Esophagus squamous epithelium (tissue), 5 donors: ENCODE measurements around the gene GPR18. TPM values are rescaled to one million over a fixed set of nuclear protein-coding genes. Genes with fewer than 3 reads are reported as not detected.

ENCODE experiments used
- DNase-seq: peaks from one replicate; lab custom pipeline; 2025; lab: John Stamatoyannopoulos, UW
- H3K27ac ChIP-seq, 4 donors: fragments of 200-600 bp; sonication (generic); one replicate each; pipeline ENCODE4 v1.5.1; 2016 to 2019; ENCODE audit warnings: mild to moderate bottlenecking in 1 of 4
- H3K27me3 ChIP-seq, 4 donors: fragments of 200-600 bp; sonication (generic); 1 replicate in 3 of 4; 2 replicates in 1 of 4; pipeline versions ENCODE4 v1.5.1 to v1.6.0; 2017 to 2021; ENCODE audit warnings: antibody characterized with exemption in 1 of 4
- H3K36me3 ChIP-seq, 3 donors: fragments of 200-600 bp; sonication (generic); one replicate each; pipeline ENCODE4 v1.5.1; 2016 to 2019
- H3K4me1 ChIP-seq, 3 donors: fragments of 200-600 bp; sonication (generic); one replicate each; pipeline ENCODE4 v1.5.1; 2017 to 2019
- H3K4me3 ChIP-seq, 4 donors: fragments of 200-600 bp; sonication (generic); 1 replicate in 3 of 4; 2 replicates in 1 of 4; pipeline ENCODE4 v1.5.1; 2016 to 2019; ENCODE audit warnings: mild to moderate bottlenecking in 2 of 4, moderate library complexity in 1 of 4
- H3K9me3 ChIP-seq, 3 donors: fragments of 200-600 bp; sonication (generic); one replicate each; pipeline ENCODE4 v1.5.1; 2016 to 2019
- CTCF ChIP-seq, 6 experiments: fragments of 450-650 bp in 4 of 6; fragments of 200-600 bp in 2 of 6; sonication (generic) in 2 of 6; IDR thresholded peaks; one replicate each; pipeline ENCODE4 v1.5.1; 2016 to 2019; ENCODE audit warnings: antibody characterized with exemption in 6 of 6, mild to moderate bottlenecking in 4 of 6, moderate library complexity in 4 of 6
- POLR2A ChIP-seq, 4 donors: fragments of 450-650 bp; IDR thresholded peaks; one replicate each; pipeline ENCODE4 v1.6.1; 2017; ENCODE audit warnings: antibody characterized with exemption in 4 of 4, mild to moderate bottlenecking in 4 of 4, moderate library complexity in 3 of 4
- WGBS, 2 donors: methylation state at CpG; one replicate each; pipeline ENCODE4 v1.1.5; 2018; 5-methylcytosine and 5-hydroxymethylcytosine counted together
- intact Hi-C: fragments of 100-400 bp; cut with DNase I; formaldehyde crosslinking; loops from one replicate; pipeline ENCODE4 v1.15.0; 2022
- total RNA-seq, 4 donors: library from RNA; depleted of rRNA; stranded (reverse); fragments of >200 nt; gene quantifications; one replicate each; pipeline ENCODE4 v1.1.0, GENCODE V29; 2016
- donor health status: DM: yes; HTN: yes; CAD: no.

The GPR18 gene
- total RNA-seq, 4 donors from 2014 or later: 0.19 TPM; not detected in 3

- peaks cover 0 to 29% (median 4%) of the 10 kb centered on the region in 3 donors for H3K36me3 ChIP-seq
- H3K9me3 ChIP-seq: no peaks in the 10 kb centered on the region
- no peak for DNase-seq
- H3K27ac ChIP-seq: no peak overlapping the region
- intact Hi-C loops: loop anchor here (5.0 kb wide), 1 partner anchor 89 kb away; no protein-coding TSS in a partner anchor
- no peaks in the 10 kb centered on the region for H3K27me3 ChIP-seq
- TF ChIP-seq POLR2A (IDR thresholded peaks at IDR 0.05): no peak
- TF ChIP-seq CTCF (IDR thresholded peaks at IDR 0.05): peak in 5 of 6 experiments; percentile 36 to 75 (median 60)
- H3K4me1 ChIP-seq: peaks cover 0 to 10% (median 4%) of the 10 kb centered on the region in 3 donors
- no peak overlapping the region for H3K4me3 ChIP-seq
- WGBS, 2 donors: 16 to 21% methylated on average over 3 of the region's 3 CpGs
Observed at GRCh38 chr13:99265821-99266426, 7.7 kb upstream of the GPR18 start.

GRCh38 chr13:99265162-99265800 lies 7.1 kb upstream of the GPR18 start:
- TF ChIP-seq CTCF (IDR thresholded peaks at IDR 0.05) (no peak), POLR2A (IDR thresholded peaks at IDR 0.05) (no peak)
- Histone ChIP-seq H3K36me3 (peaks cover 0 to 36% (median 4%) of the 10 kb centered on the region in 3 donors), H3K4me3 (no peak overlapping the region), H3K27me3 (no peaks in the 10 kb centered on the region), H3K4me1 (peaks cover 0 to 10% (median 4%) of the 10 kb centered on the region in 3 donors), H3K9me3 (no peaks in the 10 kb centered on the region), H3K27ac (no peak overlapping the region)
- WGBS, 2 donors: 72 to 77% methylated on average over 8 of the region's 8 CpGs
- DNase-seq: no peak
- intact Hi-C loops: loop anchor here (5.0 kb wide), 1 partner anchor 88 kb away; no protein-coding TSS in a partner anchor

GRCh38 chr13:99264051-99264450 lies 5.9 kb upstream of the GPR18 start:
- TF ChIP-seq CTCF (IDR thresholded peaks at IDR 0.05): no peak
- no peak for TF ChIP-seq POLR2A (IDR thresholded peaks at IDR 0.05)
- H3K27ac ChIP-seq: no peak overlapping the region
- intact Hi-C loops: no loop called here

GRCh38 chr13:99263126-99263785 lies 5.1 kb upstream of the GPR18 start:
- intact Hi-C loops: no loop called here
- no peak for DNase-seq
- no peaks in the 10 kb centered on the region for H3K9me3 ChIP-seq

More at GRCh38 chr13:99264051-99264450, 5.9 kb upstream of the GPR18 start:
- Histone ChIP-seq H3K4me1 (peaks cover 0 to 10% (median 4%) of the 10 kb centered on the region in 3 donors), H3K36me3 (peaks cover 0 to 44% (median 4%) of the 10 kb centered on the region in 3 donors), H3K9me3 (no peaks in the 10 kb centered on the region), H3K4me3 (no peak overlapping the region), H3K27me3 (no peaks in the 10 kb centered on the region)
- DNase-seq: no peak
- WGBS, 2 donors: 10 to 90% methylated on average over 1 of the region's 1 CpG

More at GRCh38 chr13:99263126-99263785, 5.1 kb upstream of the GPR18 start:
- TF ChIP-seq POLR2A (IDR thresholded peaks at IDR 0.05): no peak
- no peak for TF ChIP-seq CTCF (IDR thresholded peaks at IDR 0.05)
- H3K27me3 ChIP-seq: no peaks in the 10 kb centered on the region
- H3K36me3 ChIP-seq: peaks cover 0 to 42% (median 4%) of the 10 kb centered on the region in 3 donors
- no peak overlapping the region for H3K4me3 ChIP-seq
- WGBS, 2 donors: 86 to 93% methylated on average over 7 of the region's 7 CpGs
- no peak overlapping the region for H3K27ac ChIP-seq
- H3K4me1 ChIP-seq: peaks cover 0 to 10% (median 4%) of the 10 kb centered on the region in 3 donors
